GM21390 (cell line): ENCODE results near the gene PPP4C.
"Not testable (repeated sequence)": the region's sequence is repeated elsewhere in the genome, so short reads cannot be mapped to it uniquely, and the experiment has no call there.

Source experiments
- ATAC-seq: cut with Tn5 transposase; IDR thresholded peaks from one replicate; pipeline ENCODE4 v1.9.1; 2021; ENCODE audit not compliant: unreplicated experiment

The PPP4C gene

DNA sequence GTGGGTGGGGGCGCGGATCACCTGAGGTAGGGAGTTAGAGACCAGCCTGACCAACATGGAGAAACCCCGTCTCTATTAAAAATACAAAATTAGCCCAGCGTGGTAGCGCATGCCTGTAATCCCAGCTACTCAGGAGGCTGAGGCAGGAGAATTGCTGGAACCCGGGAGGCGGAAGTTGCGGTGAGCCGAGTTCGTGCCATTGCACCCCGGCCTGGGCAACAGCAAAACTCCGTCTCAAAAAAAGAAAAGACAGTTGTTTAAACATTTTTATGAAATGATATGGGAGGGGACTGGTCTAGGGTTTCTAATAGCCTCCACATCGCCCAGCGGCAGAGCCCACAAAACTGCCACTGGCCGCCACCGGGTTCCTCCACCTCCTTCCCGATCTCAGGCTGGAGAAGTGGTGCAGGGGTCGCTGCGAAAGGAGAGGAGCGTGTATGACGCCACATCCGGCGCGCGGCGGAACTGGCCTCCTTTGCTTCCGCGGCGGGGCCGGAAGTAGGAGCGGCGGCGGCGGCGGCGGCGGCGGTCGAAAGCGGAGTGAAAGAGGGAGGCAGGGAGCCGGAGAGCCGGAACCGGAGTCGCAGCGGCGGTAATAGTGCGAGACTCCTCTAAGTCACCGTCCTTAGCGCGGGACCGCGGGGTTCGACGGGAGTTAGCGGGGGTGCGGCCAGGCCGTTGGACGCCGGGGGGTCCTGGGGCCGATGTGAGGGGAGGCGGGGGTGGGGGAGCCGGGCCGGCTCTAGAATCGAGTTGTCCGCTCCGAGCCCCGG is at the start of gene PPP4C:
PPP4C (plus strand) TSS at position 492 of the 773 bp plus-strand sequence. CDS start 384 bp downstream, outside the sequence.
- ATAC-seq, result peak; percentile 73

DNA sequence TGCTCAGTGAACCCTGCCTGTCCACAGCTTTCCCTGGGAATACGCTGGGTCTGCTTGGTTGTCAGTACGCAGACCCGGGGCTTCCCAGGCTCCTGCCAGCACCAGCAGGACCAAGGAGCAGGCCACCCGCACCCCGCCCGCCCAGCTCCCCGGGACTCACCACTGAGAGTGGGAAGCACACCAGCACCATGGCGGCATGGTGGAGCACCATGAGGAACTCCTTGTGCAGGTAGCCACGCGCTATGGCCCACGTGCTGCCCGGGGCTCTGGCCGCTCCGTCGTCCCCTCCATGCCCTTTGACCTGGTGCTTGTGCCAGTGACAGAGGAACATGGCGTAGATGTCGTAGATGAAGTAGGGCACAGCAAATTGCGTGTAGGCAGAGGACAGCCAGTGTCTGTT is 49.3 kb upstream of the PPP4C start:
- no peak for ATAC-seq

DNA sequence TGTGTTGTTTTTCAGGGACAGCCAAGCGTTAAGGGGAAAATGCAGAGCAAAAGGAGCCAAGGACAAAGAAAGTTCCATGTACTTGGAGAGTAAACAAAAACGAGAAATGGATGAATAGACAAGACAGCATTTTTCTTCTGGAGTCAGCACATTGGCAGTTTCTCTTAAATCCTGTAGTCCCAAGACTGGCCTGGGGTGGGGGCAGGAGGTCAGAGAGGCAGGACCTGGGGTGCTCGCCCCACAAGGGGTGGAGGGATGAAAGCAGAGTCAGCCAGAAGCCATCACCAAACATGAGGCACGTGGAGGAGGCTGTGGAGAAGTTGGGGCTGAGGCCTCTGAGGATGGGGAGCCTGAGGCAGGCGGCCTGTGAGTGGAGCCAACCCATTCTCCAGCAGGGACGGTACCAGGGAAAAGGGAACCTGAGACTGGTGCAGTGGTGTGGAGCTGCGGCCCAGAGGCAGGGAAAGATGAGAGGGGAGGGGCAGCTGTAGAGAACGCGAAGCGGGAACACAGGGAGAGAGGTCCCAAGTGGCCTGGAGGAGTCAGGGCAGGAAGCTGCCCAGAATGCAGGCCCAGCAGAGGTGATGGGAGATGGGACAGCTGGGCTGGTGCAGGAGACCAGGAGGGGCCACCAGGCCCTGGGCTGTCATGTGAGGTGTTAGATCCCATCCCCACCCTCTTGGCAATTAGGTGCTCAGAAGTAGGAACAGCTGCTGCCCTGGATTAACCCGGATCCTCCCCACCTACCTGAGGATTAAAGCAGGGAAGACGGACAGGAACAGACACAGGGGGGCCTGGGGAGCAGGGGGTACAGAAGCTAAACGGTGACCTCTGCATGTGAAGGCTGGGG is 48.0 kb upstream of the PPP4C start:
- ATAC-seq, result no peak

DNA sequence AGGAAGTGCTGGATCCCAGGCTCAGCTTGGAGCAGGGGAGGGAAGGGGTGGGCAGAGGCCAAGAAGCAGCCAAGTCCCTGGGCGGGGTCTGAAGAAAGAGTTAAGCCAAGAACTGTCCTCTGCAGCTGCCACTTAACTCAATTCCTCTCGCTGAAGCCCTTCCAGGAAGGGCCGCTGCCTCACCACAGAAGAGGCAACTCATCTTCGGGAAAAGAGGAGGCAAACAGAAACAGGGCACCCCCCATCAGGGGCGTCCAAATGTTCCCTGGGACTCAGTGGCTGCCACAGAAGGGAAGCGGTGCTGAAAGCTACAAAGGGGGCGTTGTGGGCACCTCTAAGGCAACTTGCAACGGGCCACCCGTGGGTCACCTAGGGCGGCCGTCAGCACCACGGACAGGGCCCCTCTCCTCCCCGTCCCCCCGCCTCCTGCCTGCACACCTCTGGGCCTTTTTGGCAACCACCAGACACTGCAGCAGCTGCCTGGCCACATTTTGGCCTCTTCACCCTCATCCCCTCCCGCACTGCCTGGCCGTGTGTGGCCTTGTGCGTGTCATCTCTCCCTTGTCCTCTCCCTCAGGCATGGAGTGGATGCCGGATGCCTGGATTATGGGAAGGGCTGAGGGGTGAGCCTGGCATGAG is 47.2 kb upstream of the PPP4C start:
- no peak for ATAC-seq

DNA sequence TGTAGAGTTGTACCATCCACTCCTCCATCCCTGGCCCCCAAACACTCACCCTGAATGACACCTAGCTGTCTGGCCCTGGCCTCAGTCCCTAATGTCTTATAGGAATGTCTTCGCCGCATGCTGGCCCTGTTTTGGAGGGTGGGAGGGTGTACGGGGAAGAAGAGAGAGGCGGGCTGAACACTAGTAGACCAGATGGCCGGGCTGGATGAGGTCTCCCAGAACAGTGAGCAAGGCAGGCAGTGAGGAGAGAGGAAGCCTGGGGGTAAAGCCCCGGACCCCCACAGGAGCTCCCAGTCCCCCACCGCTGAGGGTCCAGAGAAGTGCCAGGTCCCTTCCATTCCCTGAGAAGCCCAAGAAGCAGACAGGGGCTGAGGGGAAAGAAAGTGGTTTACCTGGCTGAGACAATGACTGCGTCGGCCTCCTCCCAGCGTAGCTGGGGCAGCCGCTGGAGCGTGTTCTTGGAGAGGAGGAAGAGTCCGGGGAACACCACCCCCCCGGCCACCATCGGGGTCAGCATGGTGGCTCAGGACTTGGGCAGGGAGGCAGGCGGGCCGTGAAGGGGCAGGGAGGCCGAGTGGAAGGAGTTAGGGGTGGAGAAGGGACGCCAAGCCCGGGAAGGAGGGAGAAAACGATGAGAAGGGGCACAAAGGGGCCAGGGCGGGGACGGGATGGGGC is 45.6 kb upstream of the PPP4C start:
- ATAC-seq, result no peak

DNA sequence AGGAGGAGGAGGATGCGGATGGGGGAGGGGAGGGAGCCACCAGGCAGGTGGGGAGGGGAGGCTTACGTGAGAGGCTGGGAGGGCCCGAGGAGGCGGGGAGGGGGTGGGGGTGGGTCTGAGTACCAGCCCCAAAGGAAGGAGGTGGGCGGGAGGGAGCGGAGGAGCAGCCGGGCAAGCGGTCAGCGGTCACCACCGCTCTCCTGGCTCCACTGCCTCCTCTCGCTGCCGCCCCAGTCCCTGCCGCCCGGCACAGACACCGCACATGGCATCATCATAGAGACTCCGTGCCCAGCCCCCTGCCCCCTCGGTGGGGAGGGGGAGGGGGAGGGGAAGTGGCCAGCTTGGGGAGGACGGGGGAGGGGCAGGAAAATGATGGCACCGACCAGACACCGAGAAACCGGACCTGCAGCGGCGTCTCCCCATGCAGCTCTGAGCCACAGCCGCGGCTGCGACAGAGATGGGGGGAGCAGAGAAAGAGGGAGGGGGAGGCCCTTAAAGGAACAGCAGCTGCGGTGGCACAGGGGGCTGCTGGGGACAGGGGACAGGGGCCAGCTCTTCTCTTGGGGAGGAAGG is 44.9 kb upstream of the PPP4C start, which contains the start of gene TLCD3B:
TLCD3B (minus strand) TSS at position 431 of the 573 bp plus-strand sequence. CDS start 744 bp downstream, outside the sequence.
- no peak for ATAC-seq

DNA sequence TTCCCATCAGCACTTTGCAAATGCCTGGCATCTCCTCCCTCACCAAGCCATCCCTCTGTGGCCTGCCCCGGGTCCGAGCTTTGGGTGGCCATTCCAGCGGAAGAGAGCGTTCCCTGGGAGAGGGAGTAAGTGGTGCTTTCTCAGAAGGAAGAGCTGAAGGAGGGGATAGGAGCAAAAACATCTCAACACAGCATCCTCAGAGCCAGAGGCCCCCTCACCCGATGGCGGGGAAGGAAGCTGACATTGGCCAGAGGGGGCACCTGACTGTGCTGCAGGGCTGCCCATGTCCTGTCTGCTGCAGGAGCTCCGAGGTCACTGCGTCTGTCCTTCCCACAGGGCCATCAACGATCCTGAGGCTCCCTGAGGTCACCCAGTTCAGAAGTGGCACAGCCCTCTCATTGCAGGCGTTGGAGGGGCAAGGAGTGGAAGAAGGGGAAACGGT is 44.3 kb upstream of the PPP4C start:
- ATAC-seq, result no peak

DNA sequence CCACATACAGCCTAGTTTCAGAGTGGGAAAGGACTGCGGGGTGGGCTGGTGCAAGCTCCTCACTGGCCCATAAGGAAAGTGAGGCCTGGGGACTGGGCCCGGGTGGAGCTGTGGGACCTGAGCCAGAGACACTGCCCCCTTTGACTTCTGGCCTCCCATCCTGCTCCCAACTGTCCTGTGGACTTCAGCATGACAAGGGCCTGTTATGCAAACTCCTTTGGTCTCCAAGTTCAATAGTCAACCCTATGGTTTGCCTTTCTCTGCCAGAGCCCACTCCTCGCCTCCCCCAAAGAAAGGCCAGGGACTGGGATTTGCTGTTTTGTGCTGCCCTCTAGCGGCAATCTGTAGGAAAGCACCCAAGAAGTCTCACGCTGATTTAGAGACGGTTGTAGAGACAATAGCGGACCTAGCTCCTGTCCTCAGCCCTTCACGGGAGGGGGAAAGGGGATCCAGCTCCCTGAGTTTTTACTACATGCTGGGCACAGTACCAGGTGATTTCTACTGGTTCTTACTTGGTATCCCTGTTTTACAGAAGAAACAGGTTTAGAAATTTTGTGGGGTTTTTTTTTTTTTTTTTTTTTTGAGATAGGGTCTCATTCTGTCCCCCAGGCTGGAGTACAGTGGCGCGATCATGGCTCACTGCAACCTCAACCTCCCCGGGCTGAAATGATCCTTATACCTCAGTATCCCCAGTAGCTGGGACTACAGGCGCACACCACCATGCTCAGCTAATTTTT is 43.5 kb upstream of the PPP4C start:
- ATAC-seq, result no peak

DNA sequence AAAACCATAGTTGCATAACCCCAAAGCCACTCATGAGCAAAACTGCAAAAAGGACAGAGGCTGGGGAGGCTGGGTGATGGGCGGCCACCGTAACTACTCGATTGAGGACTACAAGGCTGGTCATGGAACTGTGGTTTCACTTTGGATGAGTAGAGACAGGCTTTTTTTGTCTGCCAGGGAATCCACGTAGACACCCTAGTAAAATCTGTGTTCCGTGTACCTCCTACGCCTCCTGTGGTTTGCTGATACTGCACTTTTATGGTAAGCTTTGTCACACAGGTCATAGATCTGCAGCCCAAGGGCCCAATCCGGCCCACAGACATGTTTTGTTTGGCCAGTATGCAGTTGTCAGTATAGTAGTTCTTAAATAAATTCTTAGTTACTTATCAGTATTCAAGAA is 42.5 kb upstream of the PPP4C start:
- ATAC-seq, result no peak

DNA sequence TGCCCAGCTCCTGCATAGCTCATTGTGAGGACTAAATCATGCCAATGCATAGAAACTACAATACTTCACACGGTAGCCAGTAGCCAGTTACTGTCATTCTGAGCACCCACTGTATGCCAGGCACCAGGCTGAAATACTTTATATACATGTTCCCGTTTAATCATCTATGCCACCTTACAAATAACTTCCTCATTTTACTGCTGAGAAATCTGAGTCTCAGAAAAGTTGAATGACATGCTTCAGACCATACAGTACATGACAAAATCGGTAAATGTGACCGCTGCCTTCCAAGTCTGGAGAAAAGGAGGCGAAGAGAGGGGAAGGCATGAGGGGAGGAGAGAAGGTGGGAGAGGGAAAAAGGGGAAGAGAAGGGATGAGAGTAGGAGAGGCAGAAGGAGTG is 35.6 kb upstream of the PPP4C start:
- no peak for ATAC-seq

DNA sequence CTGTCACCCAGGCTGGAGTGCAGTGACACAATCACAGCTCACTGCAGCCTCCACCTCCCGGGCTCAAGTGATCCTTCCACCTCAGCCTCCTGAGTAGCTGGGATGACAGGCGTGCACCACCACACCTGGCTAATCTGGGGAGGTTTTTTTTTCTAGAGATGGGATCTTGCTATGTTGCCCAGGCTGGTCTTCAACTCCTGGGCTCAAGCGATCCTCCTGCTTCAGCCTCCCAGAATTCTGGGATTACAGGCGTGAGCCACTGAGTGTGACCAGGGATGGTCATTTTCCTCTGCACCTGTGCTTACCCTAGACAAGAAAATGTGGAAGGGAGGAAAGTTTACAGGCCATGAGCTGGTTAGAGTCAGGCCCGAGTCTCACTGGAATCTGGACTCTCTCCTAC is 35.1 kb upstream of the PPP4C start:
- ATAC-seq, result not testable (repeated sequence)

DNA sequence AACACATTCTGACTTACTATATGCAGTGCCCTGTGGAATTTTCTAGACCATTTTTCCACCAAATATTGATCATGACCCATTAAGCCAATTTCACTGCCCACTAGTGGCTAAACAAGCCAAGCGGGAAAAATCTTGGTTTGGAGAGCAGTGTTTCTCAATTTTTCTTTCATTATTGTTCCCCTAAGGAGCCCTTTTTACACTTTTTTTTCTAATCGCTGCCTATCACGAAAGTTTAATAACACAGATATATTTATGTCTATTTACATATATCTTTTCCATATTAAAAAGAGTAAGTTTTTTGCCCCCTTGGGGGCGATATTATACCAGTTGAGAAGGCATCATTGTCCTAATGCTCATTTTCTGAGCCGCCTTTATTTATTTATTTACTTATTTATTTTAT is 34.0 kb upstream of the PPP4C start:
- no peak for ATAC-seq

DNA sequence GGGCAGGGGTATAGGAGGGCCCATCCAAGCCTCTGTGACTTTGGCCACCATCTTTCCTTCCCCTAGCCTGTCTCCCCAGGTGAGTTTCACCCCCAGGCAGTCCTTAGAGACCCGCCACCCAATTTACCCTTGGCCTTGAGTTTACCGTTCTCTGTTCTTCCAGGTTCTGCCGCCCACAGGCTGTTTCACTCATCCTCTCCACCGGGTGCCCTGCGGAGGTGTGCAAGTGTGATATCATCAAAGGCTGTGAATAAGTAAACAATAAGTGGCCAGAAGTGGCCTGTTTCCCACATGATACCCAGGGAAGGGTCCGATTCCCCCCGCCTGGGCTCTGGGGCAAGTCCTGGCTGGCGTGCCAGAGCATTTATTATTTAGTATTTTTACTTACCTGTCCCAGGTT is 29.6 kb upstream of the PPP4C start:
- ATAC-seq, result no peak

DNA sequence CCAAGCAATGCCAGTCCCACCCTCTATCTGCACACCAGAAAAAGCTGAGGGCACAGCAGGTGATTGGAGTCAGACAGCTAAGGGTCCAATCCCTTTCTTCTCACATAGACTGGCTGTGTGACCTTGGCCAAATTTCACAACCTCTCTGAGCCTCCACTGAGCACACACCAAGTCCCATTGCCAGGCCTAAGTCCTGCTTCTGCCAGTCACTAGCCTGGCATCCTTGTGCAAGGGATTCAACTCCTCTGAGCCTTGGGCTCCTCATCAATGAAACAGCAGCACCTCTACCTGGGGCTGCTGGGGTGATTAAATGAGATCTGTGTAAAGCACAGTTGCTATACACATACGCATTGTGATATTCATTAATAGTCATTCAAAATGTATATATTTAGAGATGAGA is 29.2 kb upstream of the PPP4C start:
- ATAC-seq, result no peak

DNA sequence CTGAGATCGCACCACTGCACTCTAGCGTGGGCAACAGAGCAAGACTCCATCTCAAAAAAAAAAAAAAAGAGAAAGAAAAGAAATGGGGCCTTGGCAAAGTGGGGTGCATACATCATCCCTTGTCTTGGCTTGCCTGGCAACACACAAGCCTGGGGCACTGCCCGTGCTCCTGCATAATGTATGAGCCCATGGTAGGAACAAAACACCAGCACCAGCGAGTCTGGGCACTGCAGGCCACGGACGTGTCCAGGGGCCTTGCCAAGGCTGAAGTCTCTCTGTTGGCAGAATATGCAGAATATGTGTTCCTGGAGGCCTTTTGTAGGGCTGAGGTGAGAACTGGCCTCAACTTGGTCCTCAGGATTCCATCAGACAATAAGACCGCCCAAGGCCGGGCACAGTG is 25.9 kb upstream of the PPP4C start:
- ATAC-seq, result no peak

DNA sequence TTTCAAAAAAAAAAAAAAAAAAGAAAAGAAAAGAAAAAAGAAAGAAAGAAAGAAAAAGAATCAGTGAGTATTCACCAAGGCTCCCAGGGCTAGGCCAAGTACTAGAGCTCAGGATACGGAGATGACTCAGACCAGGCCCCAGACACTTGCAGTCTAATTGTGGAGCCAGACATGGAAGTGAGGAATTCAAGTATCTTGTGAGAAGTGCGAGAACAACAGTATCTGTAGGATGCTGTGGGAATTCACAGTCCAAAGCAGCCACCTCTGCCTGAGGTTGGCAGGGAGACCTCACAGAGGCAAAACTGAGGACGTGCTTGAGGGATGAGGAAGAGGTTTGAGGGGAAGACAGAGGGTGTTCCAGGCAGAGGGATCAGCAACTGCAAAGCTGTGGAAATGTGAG is 24.3 kb upstream of the PPP4C start:
- no peak for ATAC-seq

DNA sequence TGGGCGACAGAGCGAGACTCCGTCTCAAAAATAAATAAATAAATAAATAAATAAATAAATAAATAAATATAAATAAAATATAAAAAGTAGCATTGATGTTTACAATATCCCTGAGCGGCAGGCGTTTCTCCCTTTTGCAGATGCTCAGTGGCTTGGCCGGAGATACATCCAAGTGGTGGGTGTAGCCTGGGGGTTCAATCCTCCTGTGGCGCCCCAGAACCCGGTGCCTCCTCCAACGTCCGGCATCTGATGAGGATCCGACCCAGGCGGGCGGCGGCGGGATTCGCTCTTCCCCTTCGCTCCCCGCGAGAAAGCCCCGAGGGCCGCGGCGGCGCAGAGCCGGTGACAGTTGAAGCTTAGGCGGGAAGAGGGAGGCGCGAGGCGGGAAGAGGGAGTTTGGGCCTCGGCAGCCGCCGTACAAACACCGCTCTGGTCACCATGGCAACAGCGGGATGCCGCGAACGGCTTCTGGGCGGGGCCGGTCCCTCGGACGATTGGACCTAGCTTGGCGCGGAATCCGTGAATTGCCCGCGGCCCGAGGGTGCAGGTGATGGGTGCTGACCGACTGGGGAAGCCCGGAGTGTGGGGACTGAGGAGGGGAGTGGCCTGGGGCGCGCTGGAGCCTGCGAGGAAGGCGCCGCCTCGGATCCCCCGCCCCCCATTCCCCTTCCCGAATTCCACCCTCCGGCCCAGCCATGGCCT is 23.0 kb upstream of the PPP4C start:
- peak; percentile 53 for ATAC-seq

DNA sequence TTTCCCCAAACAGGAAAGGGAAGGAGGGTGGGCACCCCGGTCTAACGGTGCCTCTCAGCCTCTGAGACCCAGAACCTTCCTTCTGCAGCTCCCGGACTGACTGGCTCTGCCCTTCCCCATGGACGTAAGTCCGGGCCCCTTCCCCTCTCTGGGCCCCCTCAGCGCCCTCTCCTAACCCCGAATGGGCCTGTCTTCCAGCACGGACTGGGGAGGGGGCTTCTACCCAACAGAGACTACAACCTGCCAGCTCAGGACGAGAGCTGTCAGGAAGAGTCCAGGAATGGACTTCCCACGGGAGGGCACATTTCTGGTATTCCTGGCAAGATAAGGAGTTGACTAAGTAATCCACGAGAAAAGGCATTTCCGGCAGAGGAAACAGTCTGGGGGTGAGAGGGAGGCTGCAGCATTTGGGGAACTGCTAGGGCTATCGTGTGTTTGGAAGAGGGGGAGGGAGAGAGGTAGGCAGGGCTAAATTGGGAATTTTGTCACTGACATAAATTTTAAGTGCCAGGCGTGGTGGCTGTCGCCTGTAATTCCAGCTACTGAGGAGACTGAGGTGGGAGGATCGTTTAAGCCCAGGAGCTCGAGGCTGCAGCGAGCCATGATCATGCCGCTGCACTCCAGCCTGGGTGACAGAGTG is 22.3 kb upstream of the PPP4C start:
- ATAC-seq, result peak; percentile 10

DNA sequence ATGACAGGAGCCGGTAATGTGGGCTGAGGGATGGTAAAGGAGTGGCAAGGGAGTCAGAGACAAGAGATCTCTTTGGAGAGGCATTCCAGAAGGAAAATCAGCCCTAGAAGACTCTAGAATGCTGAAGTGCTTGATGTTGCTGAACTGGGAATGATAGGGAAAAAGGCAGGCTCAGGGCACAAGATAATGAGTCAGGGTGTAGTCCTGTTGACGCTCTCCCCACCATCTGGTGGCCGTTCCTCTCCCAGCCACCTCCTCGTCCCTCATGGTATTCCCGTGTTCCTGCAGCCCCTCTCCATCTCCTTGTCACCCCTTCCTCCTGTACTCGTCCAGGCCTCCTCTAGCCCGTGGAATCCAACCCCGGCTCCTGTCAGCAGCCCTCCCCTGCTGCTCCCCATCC is 21.3 kb upstream of the PPP4C start:
- no peak for ATAC-seq
